GM23338 (cell line): ENCODE results near the gene CLSTN2. TPM values are rescaled to one million over a fixed set of nuclear protein-coding genes. Genes with fewer than 3 reads are reported as not detected.

Experiments used
- ATAC-seq: fragments of 200-7000 bp; cut with Tn5 transposase; 3 replicates; pipeline ENCODE4 v1.9.1; 2020
- DNase-seq: peaks from one replicate; pipeline ENCODE4 v3.0.0-alpha.2; 2015; ENCODE audit warnings: low spot score
- H2AFZ ChIP-seq: fragments of 200-600 bp; sonication (generic); 2 replicates; pipeline ENCODE4 v1.8.0; 2016; ENCODE audit warnings: antibody characterized with exemption, mild to moderate bottlenecking, moderate library complexity
- H3F3A ChIP-seq: fragments of 200-600 bp; sonication (generic); replicated peaks from 2 replicates; pipeline ENCODE4 v1.8.0; 2017; ENCODE audit warnings: antibody characterized with exemption, mixed run types, low read depth
- H3K27ac ChIP-seq: fragments of 200-600 bp; sonication (generic); 2 replicates; pipeline ENCODE4 v1.6.1; 2016; ENCODE audit warnings: low read depth
- H3K27me3 ChIP-seq: fragments of 200-600 bp; sonication (generic); 2 replicates; pipeline ENCODE4 v1.8.0; 2016; ENCODE audit warnings: mild to moderate bottlenecking, mixed run types, moderate library complexity; ENCODE audit not compliant: insufficient read depth
- H3K36me3 ChIP-seq: fragments of 200-600 bp; sonication (generic); 2 replicates; pipeline ENCODE4 v1.8.0; 2016; ENCODE audit warnings: mild to moderate bottlenecking; ENCODE audit not compliant: insufficient read depth
- H3K4me1 ChIP-seq: fragments of 200-600 bp; sonication (generic); 2 replicates; pipeline ENCODE4 v1.8.0; 2016; ENCODE audit warnings: mild to moderate bottlenecking, moderate library complexity; ENCODE audit not compliant: insufficient read depth
- H3K4me2 ChIP-seq: fragments of 200-600 bp; sonication (generic); 2 replicates; pipeline ENCODE4 v1.7.1; 2017; ENCODE audit warnings: mixed run types
- H3K4me3 ChIP-seq: fragments of 200-600 bp; sonication (generic); 2 replicates; pipeline ENCODE4 v1.6.1; 2016; ENCODE audit warnings: mixed run types
- H3K79me2 ChIP-seq: fragments of 200-600 bp; sonication (generic); replicated peaks from 2 replicates; pipeline ENCODE4 v1.8.0; 2017; ENCODE audit warnings: mild to moderate bottlenecking; ENCODE audit not compliant: insufficient read depth
- H3K9me2 ChIP-seq: fragments of 200-600 bp; sonication (generic); 2 replicates; pipeline ENCODE4 v1.8.0; 2017; ENCODE audit not compliant: insufficient read depth
- H4K20me1 ChIP-seq: fragments of 200-600 bp; sonication (generic); replicated peaks from 2 replicates; pipeline ENCODE4 v1.8.0; 2017; ENCODE audit warnings: mild to moderate bottlenecking; ENCODE audit not compliant: insufficient read depth
- H3K27ac Mint-ChIP-seq: 2 replicates; pipeline ENCODE4 v1.8.0; 2020; ENCODE audit warnings: inconsistent platforms, mild to moderate bottlenecking, moderate library complexity, mixed read lengths
- H3K27me3 Mint-ChIP-seq: 3 replicates; pipeline ENCODE4 v1.8.0; 2022; ENCODE audit warnings: low read depth, mild to moderate bottlenecking, moderate library complexity, mixed read lengths, inconsistent platforms; ENCODE audit not compliant: insufficient read depth, poor library complexity
- H3K36me3 Mint-ChIP-seq: 3 replicates; pipeline ENCODE4 v1.8.0; 2021; ENCODE audit warnings: low read depth, mild to moderate bottlenecking, inconsistent platforms, moderate library complexity, mixed read lengths
- H3K4me1 Mint-ChIP-seq: 3 replicates; pipeline ENCODE4 v1.8.0; 2020; ENCODE audit warnings: mild to moderate bottlenecking, inconsistent platforms, mixed read lengths
- H3K4me3 Mint-ChIP-seq: 3 replicates; pipeline ENCODE4 v1.8.0; 2021; ENCODE audit warnings: moderate library complexity, mild to moderate bottlenecking, inconsistent platforms, mixed read lengths
- H3K9me3 Mint-ChIP-seq: 3 replicates; pipeline ENCODE4 v1.8.0; 2020; ENCODE audit warnings: moderate library complexity, mild to moderate bottlenecking, inconsistent platforms, mixed read lengths
- CREB1 ChIP-seq: fragments of 250-450 bp; sonication (Bioruptor Pico); IDR thresholded peaks from 2 replicates; pipeline ENCODE4 v1.5.0; 2020; ENCODE audit warnings: low read depth, mild to moderate bottlenecking, moderate library complexity
- ETS1 ChIP-seq: IDR thresholded peaks from 2 replicates; pipeline ENCODE4 v1.6.1; 2016; ENCODE audit warnings: antibody characterized with exemption
- EZH2 ChIP-seq: fragments of 200-600 bp; sonication (generic); IDR thresholded peaks from one replicate; pipeline ENCODE4 v1.8.0; 2017; ENCODE audit warnings: antibody characterized with exemption, mild to moderate bottlenecking, low read depth; ENCODE audit not compliant: unreplicated experiment
- EZH2phosphoT487 ChIP-seq: fragments of 200-600 bp; sonication (generic); IDR thresholded peaks from one replicate; pipeline ENCODE4 v1.8.1; 2018; ENCODE audit warnings: antibody characterized with exemption; ENCODE audit not compliant: unreplicated experiment
- NANOG ChIP-seq: IDR thresholded peaks from 2 replicates; pipeline ENCODE4 v1.6.1; 2016; ENCODE audit warnings: antibody characterized with exemption, borderline replicate concordance
- POLR2AphosphoS5 ChIP-seq: IDR thresholded peaks from 2 replicates; pipeline ENCODE4 v1.6.1; 2016; ENCODE audit warnings: antibody characterized with exemption, low read depth
- REST ChIP-seq: IDR thresholded peaks from one replicate; pipeline ENCODE4 v1.6.1; 2018; ENCODE audit warnings: antibody characterized with exemption; ENCODE audit not compliant: unreplicated experiment
- STAT1 ChIP-seq: IDR thresholded peaks from one replicate; pipeline ENCODE4 v1.6.1; 2016; ENCODE audit warnings: antibody characterized with exemption; ENCODE audit not compliant: unreplicated experiment
- ZNF114 ChIP-seq: fragments of 250-450 bp; sonication (Bioruptor Pico); IDR thresholded peaks from 2 replicates; pipeline ENCODE4 v1.5.0; 2020; ENCODE audit warnings: mild to moderate bottlenecking, moderate library complexity
- ZNF331 ChIP-seq: fragments of 250-450 bp; sonication (Bioruptor Pico); IDR thresholded peaks from 2 replicates; pipeline ENCODE4 v1.5.0; 2020; ENCODE audit warnings: low read depth, mild to moderate bottlenecking, moderate library complexity
- ZNF462 ChIP-seq: fragments of 250-450 bp; sonication (Bioruptor Pico); IDR thresholded peaks from 2 replicates; pipeline ENCODE4 v1.5.0; 2020; ENCODE audit warnings: mild to moderate bottlenecking, moderate library complexity
- polyA plus RNA-seq: library from polyadenylated mRNA; unstranded; fragments of >200 nt; fragmentation: Nextera tagmentation; extraction: Ambion mirVana; gene quantifications from 2 replicates; pipeline ENCODE4 v1.2.1, GENCODE V29; 2016
- total RNA-seq: library from RNA; depleted of rRNA; stranded (reverse); fragments of >200 nt; shearing (Covaris generic); gene quantifications from 2 replicates; pipeline ENCODE4 v1.2.3, GENCODE V29; 2014

Gene CLSTN2
- total and polyA plus RNA-seq, 2 experiments from 2014 or later, result 0.11 to 0.83 TPM

- H3K9me2 ChIP-seq, result no peaks in the 10 kb centered on the region
- Mint-ChIP-seq H3K36me3 (no peaks in the 10 kb centered on the region; the same call in 2 of the 3 replicates), H3K27me3 (peaks cover 6% of the 10 kb centered on the region), H3K9me3 (no peaks in the 10 kb centered on the region), H3K4me1 (peaks cover 2% of the 10 kb centered on the region; the same call in 1 of the 3 replicates), H3K4me3 (no peak overlapping the region), H3K27ac (no peak overlapping the region)
- no peak overlapping the region for H2AFZ ChIP-seq
- H3K4me2 ChIP-seq, result no peak overlapping the region
- H3F3A ChIP-seq, result no peaks in the 10 kb centered on the region
- H3K4me1 ChIP-seq, result no peaks in the 10 kb centered on the region
- H4K20me1 ChIP-seq, result no peaks in the 10 kb centered on the region
- no peaks in the 10 kb centered on the region for H3K27me3 ChIP-seq
- DNase-seq, result no peak
- no peak for ATAC-seq
- no peak for TF ChIP-seq EZH2
- TF ChIP-seq STAT1, result no peak
- no peak for TF ChIP-seq ZNF331 (CRISPR knock-in tag)
- no peak for TF ChIP-seq EZH2phosphoT487
- no peak for TF ChIP-seq NANOG
- no peak for TF ChIP-seq POLR2AphosphoS5
- no peak for TF ChIP-seq ZNF462 (CRISPR knock-in tag)
- TF ChIP-seq ZNF114 (CRISPR knock-in tag), result no peak
- TF ChIP-seq REST, result no peak
- no peak for TF ChIP-seq ETS1
- TF ChIP-seq CREB1, result no peak
- H3K36me3 ChIP-seq, result no peaks in the 10 kb centered on the region
- H3K79me2 ChIP-seq, result no peaks in the 10 kb centered on the region
- no peak overlapping the region for H3K27ac ChIP-seq
- H3K4me3 ChIP-seq, result no peak overlapping the region
These were observed 85.0 kb downstream of the CLSTN2 start for GRCh38 chr3:140019946-140020345.
